K562 (cell line): ENCODE measurements around the gene NQO2. TPM values are rescaled to one million over a fixed set of nuclear protein-coding genes. Genes with fewer than 3 reads are reported as not detected.

Experiments used
- HOMEZ ChIP-seq: fragments of 250-450 bp; sonication (Bioruptor Pico); IDR thresholded peaks from 2 replicates; pipeline ENCODE4 v1.4.0; 2020; ENCODE audit warnings: mild to moderate bottlenecking, moderate library complexity
- IRF9 ChIP-seq: fragments of 450-650 bp; IDR thresholded peaks from 2 replicates; pipeline ENCODE4 v1.6.1; 2016; ENCODE audit warnings: missing biosample characterization, missing genetic modification characterization
- PPARD ChIP-seq: fragments of 250-450 bp; sonication (Bioruptor Pico); IDR thresholded peaks from 2 replicates; pipeline ENCODE4 v1.8.0; 2022; ENCODE audit warnings: inconsistent platforms, mild to moderate bottlenecking, moderate library complexity
- SREBF1 ChIP-seq: fragments of 150-350 bp; IDR thresholded peaks from 2 replicates; pipeline ENCODE4 v1.6.1; 2014; ENCODE audit warnings: antibody characterized with exemption, low read depth, low read length, borderline replicate concordance
- SRF ChIP-seq, 2 experiments: fragments of 250-450, 450-650 bp in 1 of 2; sonication (Bioruptor Pico) in 1 of 2; sonication (generic) in 1 of 2; formaldehyde crosslinking; IDR thresholded peaks; 2 replicates each; pipeline versions ENCODE4 v1.5.0 to v1.5.1; 2020 to 2022; ENCODE audit warnings: mild to moderate bottlenecking in 1 of 2, missing genetic modification reagents in 1 of 2
- ZBTB43 ChIP-seq: sonication (generic); formaldehyde crosslinking; IDR thresholded peaks from 2 replicates; pipeline ENCODE4 v1.8.0; 2023; ENCODE audit warnings: mild to moderate bottlenecking, missing genetic modification reagents
- ZSCAN29 ChIP-seq: fragments of 450-650 bp; IDR thresholded peaks from 2 replicates; pipeline ENCODE4 v1.6.1; 2017
- polyA plus RNA-seq, 8 experiments: library from polyadenylated mRNA; depleted of rRNA in 4 of 8; stranded (reverse) in 5 of 8; unstranded in 3 of 8; fragments of >200 nt; fragmentation: Nextera tagmentation in 2 of 8; fragmentation: Illumina TruSeq in 1 of 8; extraction: Ambion mirVana in 2 of 8; extraction: Trizol in 1 of 8; gene quantifications; 2 replicates each; pipeline versions ENCODE4 v1.2.1 to v1.2.3, GENCODE V29; 2011 to 2014; ENCODE audit warnings: inconsistent platforms in 1 of 8, missing spikeins in 1 of 8
- total RNA-seq, 7 experiments: library from RNA; depleted of rRNA in 6 of 7; stranded (reverse); fragments of >200 nt in 6 of 7; fragmentation: Illumina TruSeq in 2 of 7; extraction: Trizol in 2 of 7; gene quantifications; 2 replicates each; pipeline versions ENCODE4 v1.2.1 to v1.2.3, GENCODE V29; 2011 to 2021; ENCODE audit warnings: low replicate concordance in 1 of 7
- TF ChIP-seq, protein P1 (sequence below): fragments of 450-650 bp; formaldehyde crosslinking; IDR thresholded peaks from 2 replicates; pipeline ENCODE4 v1.4.0; 2020; ENCODE audit warnings: mild to moderate bottlenecking, moderate library complexity
- TF ChIP-seq, protein P2 (sequence below): fragments of 450-650 bp; IDR thresholded peaks from 2 replicates; pipeline ENCODE4 v1.6.1; 2016; ENCODE audit warnings: low read depth
- TF ChIP-seq, protein P3 (sequence below): fragments of 250-450 bp; sonication (Bioruptor Pico); IDR thresholded peaks from 2 replicates; pipeline ENCODE4 v1.8.0; 2021; ENCODE audit warnings: moderate library complexity, mild to moderate bottlenecking, inconsistent platforms

The NQO2 gene
- total and polyA plus RNA-seq, 9 of the 15 experiments (the other 6 are each of a cell fraction or from before 2014, with no cell fraction given) = 54.6 to 214 (median 116) TPM

- TF ChIP-seq, protein P1, sequence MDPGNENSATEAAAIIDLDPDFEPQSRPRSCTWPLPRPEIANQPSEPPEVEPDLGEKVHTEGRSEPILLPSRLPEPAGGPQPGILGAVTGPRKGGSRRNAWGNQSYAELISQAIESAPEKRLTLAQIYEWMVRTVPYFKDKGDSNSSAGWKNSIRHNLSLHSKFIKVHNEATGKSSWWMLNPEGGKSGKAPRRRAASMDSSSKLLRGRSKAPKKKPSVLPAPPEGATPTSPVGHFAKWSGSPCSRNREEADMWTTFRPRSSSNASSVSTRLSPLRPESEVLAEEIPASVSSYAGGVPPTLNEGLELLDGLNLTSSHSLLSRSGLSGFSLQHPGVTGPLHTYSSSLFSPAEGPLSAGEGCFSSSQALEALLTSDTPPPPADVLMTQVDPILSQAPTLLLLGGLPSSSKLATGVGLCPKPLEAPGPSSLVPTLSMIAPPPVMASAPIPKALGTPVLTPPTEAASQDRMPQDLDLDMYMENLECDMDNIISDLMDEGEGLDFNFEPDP = peak; percentile 76; the same call in 1 of the 2 replicates
- TF ChIP-seq IRF9 (tag) (peak; percentile 94), SRF (CRISPR knock-in tag; IDR thresholded peaks at IDR 0.05) (peak; percentile 58 to 93; a peak in 3 of 4 replicates), PPARD (CRISPR knock-in tag) (peak; percentile 78; the same call in 1 of the 2 replicates), SREBF1 (no peak), ZSCAN29 (no peak), HOMEZ (CRISPR knock-in tag) (no peak), ZBTB43 (CRISPR knock-in tag) (no peak)
- TF ChIP-seq, protein P2, sequence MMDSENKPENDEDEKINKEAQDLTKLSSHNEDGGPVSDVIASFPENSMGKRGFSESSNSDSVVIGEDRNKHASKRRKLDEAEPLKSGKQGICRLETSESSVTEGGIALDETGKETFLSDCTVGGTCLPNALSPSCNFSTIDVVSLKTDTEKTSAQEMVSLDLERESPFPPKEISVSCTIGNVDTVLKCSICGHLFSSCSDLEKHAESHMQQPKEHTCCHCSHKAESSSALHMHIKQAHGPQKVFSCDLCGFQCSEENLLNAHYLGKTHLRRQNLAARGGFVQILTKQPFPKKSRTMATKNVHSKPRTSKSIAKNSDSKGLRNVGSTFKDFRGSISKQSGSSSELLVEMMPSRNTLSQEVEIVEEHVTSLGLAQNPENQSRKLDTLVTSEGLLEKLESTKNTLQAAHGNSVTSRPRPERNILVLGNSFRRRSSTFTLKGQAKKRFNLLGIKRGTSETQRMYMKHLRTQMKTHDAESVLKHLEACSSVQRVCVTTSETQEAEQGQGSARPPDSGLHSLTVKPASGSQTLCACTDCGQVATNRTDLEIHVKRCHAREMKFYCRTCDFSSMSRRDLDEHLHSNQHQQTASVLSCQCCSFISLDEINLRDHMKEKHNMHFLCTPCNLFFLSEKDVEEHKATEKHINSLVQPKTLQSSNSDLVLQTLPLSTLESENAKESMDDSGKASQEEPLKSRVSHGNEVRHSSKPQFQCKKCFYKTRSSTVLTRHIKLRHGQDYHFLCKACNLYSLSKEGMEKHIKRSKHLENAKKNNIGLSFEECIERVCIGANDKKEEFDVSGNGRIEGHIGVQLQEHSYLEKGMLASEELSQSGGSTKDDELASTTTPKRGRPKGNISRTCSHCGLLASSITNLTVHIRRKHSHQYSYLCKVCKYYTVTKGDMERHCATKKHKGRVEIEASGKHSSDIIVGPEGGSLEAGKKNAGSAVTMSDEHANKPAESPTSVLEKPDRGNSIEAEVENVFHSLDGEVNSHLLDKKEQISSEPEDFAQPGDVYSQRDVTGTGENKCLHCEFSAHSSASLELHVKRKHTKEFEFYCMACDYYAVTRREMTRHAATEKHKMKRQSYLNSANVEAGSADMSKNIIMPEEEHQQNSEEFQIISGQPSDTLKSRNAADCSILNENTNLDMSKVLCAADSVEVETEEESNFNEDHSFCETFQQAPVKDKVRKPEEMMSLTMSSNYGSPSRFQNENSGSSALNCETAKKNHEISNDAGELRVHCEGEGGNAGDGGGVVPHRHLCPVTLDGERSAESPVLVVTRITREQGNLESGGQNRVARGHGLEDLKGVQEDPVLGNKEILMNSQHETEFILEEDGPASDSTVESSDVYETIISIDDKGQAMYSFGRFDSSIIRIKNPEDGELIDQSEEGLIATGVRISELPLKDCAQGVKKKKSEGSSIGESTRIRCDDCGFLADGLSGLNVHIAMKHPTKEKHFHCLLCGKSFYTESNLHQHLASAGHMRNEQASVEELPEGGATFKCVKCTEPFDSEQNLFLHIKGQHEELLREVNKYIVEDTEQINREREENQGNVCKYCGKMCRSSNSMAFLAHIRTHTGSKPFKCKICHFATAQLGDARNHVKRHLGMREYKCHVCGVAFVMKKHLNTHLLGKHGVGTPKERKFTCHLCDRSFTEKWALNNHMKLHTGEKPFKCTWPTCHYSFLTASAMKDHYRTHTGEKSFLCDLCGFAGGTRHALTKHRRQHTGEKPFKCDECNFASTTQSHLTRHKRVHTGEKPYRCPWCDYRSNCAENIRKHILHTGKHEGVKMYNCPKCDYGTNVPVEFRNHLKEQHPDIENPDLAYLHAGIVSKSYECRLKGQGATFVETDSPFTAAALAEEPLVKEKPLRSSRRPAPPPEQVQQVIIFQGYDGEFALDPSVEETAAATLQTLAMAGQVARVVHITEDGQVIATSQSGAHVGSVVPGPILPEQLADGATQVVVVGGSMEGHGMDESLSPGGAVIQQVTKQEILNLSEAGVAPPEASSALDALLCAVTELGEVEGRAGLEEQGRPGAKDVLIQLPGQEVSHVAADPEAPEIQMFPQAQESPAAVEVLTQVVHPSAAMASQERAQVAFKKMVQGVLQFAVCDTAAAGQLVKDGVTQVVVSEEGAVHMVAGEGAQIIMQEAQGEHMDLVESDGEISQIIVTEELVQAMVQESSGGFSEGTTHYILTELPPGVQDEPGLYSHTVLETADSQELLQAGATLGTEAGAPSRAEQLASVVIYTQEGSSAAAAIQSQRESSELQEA = no peak
- TF ChIP-seq, protein P3, sequence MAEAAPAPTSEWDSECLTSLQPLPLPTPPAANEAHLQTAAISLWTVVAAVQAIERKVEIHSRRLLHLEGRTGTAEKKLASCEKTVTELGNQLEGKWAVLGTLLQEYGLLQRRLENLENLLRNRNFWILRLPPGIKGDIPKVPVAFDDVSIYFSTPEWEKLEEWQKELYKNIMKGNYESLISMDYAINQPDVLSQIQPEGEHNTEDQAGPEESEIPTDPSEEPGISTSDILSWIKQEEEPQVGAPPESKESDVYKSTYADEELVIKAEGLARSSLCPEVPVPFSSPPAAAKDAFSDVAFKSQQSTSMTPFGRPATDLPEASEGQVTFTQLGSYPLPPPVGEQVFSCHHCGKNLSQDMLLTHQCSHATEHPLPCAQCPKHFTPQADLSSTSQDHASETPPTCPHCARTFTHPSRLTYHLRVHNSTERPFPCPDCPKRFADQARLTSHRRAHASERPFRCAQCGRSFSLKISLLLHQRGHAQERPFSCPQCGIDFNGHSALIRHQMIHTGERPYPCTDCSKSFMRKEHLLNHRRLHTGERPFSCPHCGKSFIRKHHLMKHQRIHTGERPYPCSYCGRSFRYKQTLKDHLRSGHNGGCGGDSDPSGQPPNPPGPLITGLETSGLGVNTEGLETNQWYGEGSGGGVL (CRISPR knock-in tag) = peak; percentile 87
Measured at GRCh38 chr6:2979819-2980464, 19.8 kb upstream of the NQO2 start (continued).
